ENCODE results near the gene OR10A6.
A peak's percentile ranks its signal among the peaks of the same experiment; 100 is the strongest.

OR10A6 gene

DNA sequence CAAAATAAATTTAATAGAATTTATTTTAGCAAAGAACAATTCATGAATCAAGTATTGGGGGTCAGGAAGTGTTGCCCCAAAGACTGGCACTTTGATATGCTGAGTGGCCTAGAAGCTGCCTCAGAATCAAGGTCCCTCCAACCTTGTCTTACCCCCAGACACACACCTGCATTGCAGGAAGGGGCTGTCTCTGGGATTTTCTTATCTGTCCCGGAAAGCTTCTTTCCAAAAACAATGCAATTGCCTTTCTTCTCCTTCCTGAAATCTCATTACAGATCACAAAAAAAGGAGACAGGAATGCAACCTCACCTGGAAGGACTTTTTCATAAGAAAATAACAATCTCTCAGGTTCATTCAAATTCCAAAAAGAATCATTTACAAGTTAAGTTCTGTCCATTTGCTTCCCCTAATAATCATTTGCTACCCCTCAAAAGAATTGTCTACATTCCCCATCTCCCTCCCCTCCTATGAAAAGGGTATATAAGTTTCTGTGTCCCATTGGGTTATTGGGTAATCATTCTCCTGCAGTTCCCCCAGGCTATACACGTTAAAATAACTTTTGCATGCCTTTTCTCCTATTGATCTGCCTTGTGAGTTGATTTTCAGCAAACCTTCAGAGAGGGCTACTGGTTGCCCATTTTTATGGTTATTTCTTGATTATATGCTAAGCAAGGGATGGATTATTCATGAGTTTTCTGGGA is 21.3 kb downstream of the OR10A6 start:
- DNase-seq, result no peak

DNA sequence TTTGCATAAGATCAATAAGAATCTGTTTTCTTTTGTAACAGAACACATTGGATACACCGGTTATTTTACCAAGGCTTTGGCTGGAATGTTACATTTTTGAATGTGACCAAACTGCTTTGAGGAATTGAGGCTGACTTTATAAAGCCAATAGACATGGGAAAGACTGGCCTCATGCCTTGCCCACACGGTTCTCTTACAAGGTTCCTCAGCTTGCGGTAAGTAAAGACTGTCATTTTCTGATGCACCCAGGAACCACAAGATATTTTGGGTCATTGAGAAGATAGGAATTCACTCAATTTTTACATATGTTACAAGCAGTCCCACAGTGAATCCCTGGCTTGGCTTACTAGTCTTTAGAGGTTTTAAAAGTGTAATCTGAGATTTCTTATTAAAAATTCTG is 23.9 kb downstream of the OR10A6 start:
- no peak for DNase-seq

DNA sequence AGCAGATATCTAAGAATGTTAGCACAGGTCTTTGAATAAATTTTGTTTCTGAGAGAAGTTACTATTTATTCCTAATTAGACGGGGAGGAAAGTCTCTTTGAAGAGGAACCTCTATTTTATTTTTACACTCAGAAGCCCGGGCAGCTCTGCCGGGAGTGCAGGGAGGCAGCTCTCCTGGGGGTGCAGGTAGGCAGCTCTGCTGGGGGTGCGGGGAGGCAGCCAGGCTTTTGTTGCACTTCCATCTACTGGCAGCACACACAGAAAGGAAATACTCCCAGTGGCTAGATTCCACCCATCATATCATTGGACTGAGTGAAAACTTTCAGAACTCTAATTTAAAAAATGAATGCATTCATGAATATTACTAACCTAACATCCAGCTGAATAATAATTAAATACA is 24.6 kb downstream of the OR10A6 start:
- DNase-seq, result no peak

DNA sequence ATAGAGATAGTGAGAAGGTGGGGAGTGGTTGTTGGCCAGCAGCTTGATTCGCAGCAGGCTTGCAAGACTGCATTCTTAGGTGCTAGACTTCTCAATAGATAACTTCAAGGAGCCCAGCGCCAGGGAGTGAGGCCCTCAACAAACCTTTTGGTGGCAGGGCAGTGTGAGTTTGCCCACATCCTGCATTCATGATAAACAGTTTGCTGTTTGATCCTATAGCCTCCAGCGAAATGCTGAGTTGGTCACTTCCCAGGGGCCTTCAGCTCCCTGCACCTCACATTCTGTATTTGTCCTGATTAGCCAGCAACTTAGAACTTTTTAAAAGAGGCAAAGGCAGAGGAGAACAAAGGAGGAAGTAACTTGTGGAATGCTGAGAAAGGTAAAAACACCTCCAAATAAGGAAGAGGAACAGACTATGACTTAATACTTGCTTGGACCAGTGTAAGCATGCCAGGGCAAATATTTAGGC is 25.1 kb downstream of the OR10A6 start:
- DNase-seq, result no peak

DNA sequence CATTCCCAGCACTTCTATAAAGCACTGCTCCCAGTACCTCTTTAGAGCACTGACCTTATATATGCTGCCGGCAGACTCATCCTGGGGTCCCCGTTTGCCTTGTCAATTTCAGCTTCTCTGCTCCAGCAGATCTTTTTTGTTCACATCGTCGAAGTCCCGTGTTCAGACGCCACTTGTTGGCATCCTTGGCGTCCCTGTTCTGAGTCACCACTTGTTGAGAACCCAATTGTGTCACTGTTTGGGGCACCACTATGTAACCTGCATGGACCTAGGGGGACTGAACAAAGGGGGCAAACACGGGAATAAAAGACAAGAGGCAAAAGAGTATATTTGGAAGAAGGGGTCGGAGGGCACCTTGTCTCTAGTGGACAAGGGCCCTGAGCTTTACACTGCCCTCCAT is 25.5 kb downstream of the OR10A6 start:
- no peak for DNase-seq

DNA sequence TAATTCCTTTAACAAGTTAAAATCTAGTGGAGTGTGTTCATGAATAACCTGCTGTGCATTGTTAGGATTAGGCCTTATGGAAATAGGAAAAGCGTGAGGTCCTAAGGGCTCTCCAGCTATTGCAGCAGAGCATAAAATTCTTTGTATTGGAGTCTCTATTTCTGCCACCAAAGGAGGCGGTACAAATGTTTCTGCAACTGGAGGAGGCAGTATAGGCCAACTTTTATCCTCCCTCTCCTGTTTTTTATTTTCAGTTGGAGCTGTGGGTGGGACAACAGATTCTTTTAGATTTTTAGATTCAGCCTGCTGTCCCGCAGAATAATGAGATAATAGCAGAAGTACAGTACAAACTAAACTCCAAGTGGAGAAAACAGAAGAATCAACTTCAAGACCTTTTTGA is 26.2 kb downstream of the OR10A6 start:
- peak; percentile 52 for DNase-seq

DNA sequence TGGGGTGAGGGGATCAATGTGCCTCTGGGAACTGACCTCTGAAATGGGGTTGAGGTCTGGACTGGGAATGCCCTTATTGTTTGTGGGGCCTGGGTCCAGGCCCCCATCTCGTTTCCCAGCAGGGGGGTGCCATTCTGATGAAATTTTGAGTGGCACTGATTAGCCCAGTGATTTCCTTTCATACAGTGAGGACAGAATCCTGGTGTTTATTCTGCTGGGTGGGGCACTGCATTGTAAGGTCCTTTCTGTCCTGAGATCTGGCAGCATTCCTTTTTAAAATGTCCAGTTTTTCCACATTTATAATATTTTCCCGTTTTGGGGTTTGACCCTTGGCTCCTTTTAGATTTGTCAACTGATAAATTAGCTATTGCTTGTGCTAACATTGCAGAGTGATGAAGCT is 27.1 kb downstream of the OR10A6 start:
- no peak for DNase-seq

DNA sequence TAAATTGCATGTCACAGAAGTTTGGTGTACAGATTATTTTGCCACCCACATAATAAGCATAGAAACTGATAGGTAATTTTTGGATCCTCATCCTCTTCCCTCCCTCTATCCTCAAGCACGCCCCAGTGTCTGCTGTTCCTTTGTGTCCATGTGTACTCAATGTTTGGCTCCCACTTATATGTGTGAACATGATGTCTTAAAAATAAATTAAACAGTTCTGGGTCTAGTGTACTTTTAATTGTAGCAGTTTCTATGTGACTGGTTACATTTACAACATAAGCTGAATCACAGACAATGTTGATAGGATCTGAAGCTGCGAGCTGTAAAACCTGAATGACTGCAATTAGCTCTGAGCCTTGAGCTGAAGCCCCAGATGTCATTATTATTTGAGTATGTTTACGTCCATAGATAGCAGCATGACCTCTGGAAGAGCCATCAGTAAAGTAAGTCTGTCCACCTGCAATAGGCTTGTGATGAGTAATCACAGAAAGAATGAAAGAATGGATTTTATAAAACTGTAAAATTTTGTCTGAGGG is 29.7 kb downstream of the OR10A6 start:
- no peak for DNase-seq

DNA sequence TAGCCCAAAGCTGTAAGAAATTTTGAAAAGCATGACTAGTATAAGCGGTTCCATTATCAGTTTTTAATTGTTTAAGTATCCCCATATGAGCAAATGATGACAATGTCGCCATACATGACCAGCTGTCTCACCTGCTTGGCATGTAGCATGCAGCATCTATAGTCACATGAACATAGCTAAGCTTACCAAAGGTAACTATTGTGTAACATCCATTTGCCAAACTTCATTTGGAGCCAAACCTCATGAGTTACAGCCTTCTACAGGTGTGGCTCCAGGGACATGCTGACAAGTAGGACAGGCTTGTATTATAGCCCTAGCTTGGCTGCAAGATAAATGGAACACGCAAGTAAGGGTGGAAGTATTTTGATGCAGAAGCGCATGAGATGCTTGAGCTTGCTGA is 30.4 kb downstream of the OR10A6 start:
- no peak for DNase-seq

DNA sequence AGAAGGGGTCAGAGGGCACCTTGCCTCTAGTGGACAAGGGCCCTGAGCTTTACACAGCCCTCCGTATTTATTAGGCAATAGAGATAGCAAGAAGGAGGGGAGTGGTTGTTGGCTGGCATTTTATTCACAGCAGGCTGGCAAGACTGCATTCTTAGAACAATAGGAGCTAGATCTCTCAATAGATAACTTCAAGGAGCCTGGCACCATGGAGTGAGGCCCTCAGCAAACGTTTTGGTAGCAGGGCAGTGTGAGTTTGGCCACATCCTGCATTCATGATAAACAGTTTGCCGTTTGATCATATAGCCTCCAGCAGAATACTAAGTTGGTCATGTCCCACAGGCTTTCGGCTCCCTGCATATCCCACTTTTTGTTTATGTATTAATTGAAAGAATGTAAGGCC is 31.6 kb downstream of the OR10A6 start:
- DNase-seq, result no peak

DNA sequence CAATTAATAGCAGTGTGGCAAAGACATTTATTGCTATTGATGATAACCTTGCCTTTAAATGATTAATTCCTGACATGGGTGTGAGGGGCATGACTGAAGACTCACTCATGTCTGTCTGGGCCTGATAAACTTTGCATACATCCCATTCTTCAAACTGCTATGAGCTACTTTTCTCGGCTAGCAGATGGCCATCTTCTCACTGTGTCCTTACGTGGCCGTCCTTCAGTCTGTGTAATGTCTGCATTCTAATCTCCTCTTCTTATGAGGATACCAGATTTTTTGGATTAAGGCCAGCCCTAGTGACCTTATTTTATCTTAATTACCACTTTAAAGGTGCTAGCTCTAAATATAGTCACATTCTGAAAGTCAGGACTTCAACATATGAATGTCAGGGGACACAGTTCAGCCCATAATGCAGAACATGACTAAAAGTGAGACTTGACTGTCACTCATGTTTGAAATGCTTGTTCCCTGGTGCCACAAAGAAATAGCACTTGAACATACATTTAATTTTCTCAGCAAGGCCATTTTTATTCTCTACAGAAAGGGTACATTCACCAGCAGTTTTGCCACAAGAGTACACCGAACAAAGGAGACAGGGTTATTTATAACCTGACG is 32.3 kb downstream of the OR10A6 start:
- no peak for DNase-seq

DNA sequence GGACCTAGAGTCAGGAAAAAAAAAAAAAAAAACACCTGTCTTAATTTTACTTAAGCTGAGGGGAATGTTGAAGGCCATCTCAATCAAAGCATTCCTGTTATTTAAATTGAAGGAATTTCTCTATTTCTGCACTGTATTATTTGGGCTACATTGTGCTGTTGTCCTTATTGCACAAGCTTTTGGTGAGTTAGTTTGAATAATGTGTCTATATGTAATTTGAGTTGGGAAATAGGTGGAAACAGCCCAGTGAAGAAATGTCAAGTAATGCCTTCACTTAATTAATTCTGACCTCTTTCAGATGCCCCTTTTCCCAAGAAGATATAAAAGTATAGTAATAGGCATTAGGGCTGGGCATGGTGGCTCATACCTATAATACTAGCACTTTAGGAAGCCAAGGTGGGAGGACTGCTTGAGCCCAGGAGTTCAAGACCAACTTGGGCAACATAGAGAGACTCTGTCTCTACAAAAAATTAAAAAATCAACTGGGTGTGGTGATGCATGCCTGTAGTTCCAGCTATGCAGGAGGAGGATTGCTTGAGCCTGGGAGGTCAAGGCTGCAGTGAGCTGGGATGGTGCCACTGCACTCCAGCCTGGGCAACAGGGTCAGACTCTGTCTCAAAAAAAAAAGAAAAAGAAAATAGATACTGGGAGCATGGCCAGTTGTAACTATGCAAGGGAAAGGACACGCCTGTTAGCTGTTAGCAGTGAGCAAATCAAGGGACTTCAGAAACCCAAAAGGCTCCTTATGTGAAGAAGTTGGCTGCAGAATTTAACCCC is 34.9 kb downstream of the OR10A6 start:
- no peak for DNase-seq

DNA sequence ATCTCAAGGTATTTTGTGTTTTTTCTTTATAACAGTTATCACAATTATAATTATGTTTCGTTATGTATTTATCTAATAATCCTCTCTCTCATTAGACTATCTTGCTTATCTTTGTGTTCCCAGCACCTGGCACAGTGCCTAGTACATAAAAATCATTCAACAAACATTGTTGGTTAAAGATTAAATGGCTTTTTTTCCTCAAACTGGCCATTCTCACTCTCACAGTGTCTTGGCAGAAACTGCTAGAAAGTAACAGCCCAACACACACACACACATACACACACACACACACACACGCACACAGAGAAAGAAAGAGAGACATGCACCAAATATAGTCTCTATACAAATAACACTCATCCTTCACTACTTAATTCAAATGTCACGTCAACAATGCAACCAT is 36.8 kb downstream of the OR10A6 start:
- DNase-seq, result no peak

DNA sequence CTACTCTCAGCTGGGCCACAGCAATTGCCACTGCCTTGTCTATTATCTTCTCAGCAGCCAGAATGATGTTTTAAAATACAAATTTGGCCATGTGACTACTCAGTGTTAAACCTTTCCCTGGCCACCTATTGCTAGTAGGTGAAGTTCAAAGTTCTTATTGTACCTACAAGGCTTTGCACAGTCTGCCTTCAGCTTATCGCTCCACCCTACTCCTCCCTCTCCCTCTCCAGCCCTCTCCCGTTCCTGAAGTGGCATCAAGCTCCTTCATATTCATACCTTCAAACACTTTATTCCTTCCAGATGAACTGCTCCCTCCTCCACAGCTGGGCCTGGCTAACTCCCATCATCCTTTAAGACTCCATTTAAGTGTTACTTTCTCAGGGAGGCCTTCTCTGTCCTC is 37.3 kb downstream of the OR10A6 start:
- no peak for DNase-seq

DNA sequence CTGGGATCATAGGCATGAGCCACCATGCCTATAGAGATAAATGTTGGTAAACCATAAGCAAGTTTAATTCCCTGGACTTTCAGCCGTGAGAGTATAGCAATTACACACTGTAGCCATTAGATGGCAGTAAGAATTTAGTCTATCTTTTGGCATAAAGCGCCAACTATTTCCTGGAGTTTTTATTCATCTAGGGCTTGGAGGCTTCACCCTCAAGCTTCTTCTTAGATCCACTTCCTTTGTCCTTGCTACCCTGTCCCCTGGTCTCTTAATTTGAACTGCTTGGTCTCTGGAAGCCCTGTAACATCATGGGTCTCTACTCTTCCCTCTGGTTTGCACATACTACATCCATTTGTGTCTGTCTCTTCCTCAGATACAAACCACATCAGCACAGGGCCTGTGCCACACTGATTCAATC is 38.2 kb downstream of the OR10A6 start:
- peak; percentile 77 for DNase-seq

DNA sequence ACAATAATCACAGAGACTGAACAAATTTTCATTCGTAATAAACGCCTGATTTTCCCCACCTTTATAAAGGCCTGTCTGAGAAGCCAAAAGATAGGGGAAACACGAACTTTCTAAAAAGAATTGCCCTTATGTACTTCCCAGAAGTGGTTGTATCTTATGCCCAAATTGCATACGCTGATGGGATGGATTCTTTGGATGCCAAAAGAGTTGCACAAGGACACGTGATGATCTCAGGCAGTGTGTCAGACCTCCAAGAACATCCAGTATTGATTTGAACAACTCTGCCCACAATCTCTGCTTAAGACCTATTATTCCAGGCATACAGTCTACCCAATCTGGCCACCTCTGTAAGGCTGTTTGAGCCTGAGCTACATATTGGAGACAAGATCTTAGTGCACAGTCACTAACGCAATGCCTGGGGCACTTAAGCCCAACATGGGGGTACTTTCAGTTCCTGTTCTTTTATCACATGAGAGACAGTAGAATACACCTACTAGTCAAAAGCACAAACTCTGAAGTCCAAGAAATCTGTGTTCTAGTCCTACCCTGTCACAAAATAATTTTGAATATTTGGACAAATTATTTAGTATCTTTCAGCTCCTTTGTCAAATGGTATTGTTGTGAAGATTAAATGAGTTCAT is 38.9 kb downstream of the OR10A6 start:
- peak; percentile 78 for DNase-seq

DNA sequence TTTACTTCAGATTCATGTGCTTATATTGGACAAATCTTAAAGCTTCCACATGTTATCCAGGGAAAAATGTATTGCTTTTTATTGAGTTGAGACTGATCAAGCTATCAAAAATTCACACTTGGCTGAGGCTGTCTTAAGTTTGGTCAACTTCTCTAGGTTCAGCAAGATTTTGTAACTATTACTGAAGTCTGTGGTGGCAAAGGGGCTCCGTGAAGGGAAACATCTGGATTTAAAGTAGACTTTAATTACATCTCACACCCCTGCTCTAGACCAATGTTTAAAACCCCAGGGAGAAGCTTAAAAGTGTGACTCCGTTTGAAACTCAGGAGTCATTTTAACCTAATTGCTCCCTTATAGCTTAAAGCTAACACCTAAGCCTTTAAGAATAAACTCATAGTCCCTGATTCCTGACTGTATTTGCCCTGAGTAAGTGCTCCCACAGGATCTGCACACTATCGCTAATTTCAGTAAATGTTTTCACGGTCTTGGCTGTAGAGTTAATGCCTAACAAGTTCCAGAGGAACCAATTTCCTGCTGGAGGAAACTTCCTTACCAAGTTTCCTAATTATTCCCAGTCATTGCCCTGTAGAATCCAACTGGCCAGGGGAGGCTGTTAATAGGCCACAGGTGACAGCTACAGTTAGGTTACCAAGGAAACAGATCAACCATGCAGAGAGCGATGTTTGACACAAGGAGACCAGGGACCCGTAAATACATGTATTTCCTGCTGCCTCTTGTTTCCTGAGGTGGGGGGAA is 40.5 kb downstream of the OR10A6 start:
- no peak for DNase-seq

DNA sequence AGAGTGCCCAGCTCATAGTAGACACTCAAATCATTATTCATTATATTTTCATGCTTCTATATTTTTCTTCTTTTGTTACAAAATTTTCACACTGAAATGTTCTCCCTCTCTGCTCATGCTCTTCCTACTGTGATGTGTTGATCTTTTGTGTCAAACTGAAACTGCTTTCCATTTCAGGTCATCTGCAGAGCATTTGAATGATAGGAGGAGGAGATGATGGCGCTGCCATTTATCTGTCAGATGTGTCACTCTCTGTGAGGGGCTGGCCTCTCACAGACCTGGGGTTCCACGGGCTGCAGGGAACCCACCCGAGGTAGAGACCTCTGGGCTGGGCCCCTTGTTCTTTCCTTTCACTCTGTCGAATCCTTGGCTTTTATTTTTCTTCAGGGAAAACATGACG is 41.1 kb downstream of the OR10A6 start:
- no peak for DNase-seq

DNA sequence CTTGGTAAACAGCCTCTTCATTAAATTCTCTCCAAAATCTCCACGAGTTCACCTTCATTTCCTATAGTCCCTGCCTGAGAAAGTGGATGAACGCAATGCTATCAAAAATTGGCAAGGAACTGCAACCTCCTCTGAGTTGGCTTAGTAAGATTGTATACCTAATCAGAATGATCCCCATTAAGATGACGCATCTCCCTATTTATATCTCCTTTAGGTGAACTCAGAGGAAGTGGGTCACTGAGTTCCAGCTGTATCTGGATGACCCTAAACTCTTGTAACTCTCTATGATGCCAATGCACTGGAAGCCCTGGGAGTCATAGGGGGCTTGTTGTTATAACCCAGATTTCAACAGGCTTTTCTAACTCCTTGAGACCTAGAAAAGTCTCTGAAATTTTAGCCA is 48.2 kb downstream of the OR10A6 start:
- DNase-seq, result no peak

Measured in fibroblast of upper back skin (primary cell).